CD4-positive, alpha-beta memory T cell (primary cell): Measurements from ENCODE around the gene HDAC4. TPM values are rescaled to one million over a fixed set of nuclear protein-coding genes. Genes with fewer than 3 reads are reported as not detected.
A peak's percentile ranks its signal among the peaks of the same experiment; 100 is the strongest.

Source experiments
- CTCF ChIA-PET: fragments of 350-600 bp; sonication (Branson Sonifier 250); formaldehyde crosslinking; loops from one replicate; lab custom pipeline; 2021; ENCODE audit warnings: inconsistent platforms; ENCODE audit not compliant: partially characterized antibody; lab: Charles Lee
- POLR2A ChIA-PET: fragments of 350-600 bp; sonication (Branson Sonifier 250); formaldehyde crosslinking; loops from one replicate; lab custom pipeline; 2021; ENCODE audit not compliant: partially characterized antibody; lab: Charles Lee
- DNase-seq, 5 donors: peaks; one replicate each; pipeline versions ENCODE4 v3.0.0 to v3.0.0-alpha.2; 2020 to 2022; ENCODE audit warnings: mixed read lengths in 1 of 5
- H3K27ac ChIP-seq: one replicate; pipeline ENCODE4 v1.7.0; 2013; ENCODE audit warnings: low read depth, low read length
- H3K27me3 ChIP-seq: 2 replicates; pipeline ENCODE4 v1.7.0; 2013; ENCODE audit warnings: mild to moderate bottlenecking, low read length, moderate library complexity; ENCODE audit not compliant: insufficient read depth
- H3K36me3 ChIP-seq: 2 replicates; pipeline ENCODE4 v1.7.0; 2013; ENCODE audit warnings: mild to moderate bottlenecking, low read length, moderate library complexity; ENCODE audit not compliant: insufficient read depth
- H3K4me1 ChIP-seq: 2 replicates; pipeline ENCODE4 v1.7.0; 2013; ENCODE audit warnings: mild to moderate bottlenecking, low read length, moderate library complexity; ENCODE audit not compliant: insufficient read depth
- H3K4me3 ChIP-seq, 2 donors: one replicate each; pipeline ENCODE4 v1.7.0; 2013; ENCODE audit warnings: low read length in 2 of 2, mild to moderate bottlenecking in 1 of 2
- H3K9me3 ChIP-seq, 2 donors: one replicate each; pipeline ENCODE4 v1.7.0; 2013; ENCODE audit warnings: low read length in 2 of 2, control low read depth in 1 of 2; ENCODE audit not compliant: control insufficient read depth in 1 of 2
- H3K27ac Mint-ChIP-seq, 7 donors: one replicate each; pipeline ENCODE4 v1.8.0; 2020 to 2021; ENCODE audit warnings: mixed read lengths in 7 of 7, mild to moderate bottlenecking in 6 of 7, inconsistent platforms in 3 of 7, moderate library complexity in 3 of 7
- H3K27me3 Mint-ChIP-seq, 2 donors: one replicate each; pipeline ENCODE4 v1.8.0; 2020 to 2021; ENCODE audit warnings: mixed read lengths in 2 of 2
- H3K36me3 Mint-ChIP-seq, 2 donors: one replicate each; pipeline ENCODE4 v1.8.0; 2020 to 2021; ENCODE audit warnings: mixed read lengths in 2 of 2, inconsistent platforms in 1 of 2, mild to moderate bottlenecking in 1 of 2
- H3K4me1 Mint-ChIP-seq, 4 donors: one replicate each; pipeline ENCODE4 v1.8.0; 2020 to 2021; ENCODE audit warnings: mixed read lengths in 4 of 4, mild to moderate bottlenecking in 1 of 4
- H3K4me3 Mint-ChIP-seq, 8 donors: one replicate each; pipeline ENCODE4 v1.8.0; 2020 to 2021; ENCODE audit warnings: mixed read lengths in 8 of 8, mild to moderate bottlenecking in 7 of 8, moderate library complexity in 6 of 8, inconsistent platforms in 3 of 8
- H3K9me3 Mint-ChIP-seq, 8 donors: one replicate each; pipeline ENCODE4 v1.8.0; 2020 to 2021; ENCODE audit warnings: mixed read lengths in 8 of 8, mild to moderate bottlenecking in 5 of 8, inconsistent platforms in 3 of 8, moderate library complexity in 1 of 8
- intact Hi-C: fragments of 100-400 bp; cut with micrococcal nuclease; formaldehyde crosslinking; loops from one replicate; pipeline ENCODE4 v1.15.1; 2023
- polyA plus RNA-seq, 2 donors: library from polyadenylated mRNA; unstranded; fragments of 300-500 nt; fragmentation: Illumina TruSeq; gene quantifications; one replicate each; pipeline ENCODE4 v1.2.3, GENCODE V29; 2021
- total RNA-seq, 2 experiments: library from RNA; stranded (reverse); gene quantifications; one replicate each; pipeline ENCODE4 v1.2.3, GENCODE V29; 2021

The HDAC4 gene
- total and polyA plus RNA-seq, 4 experiments from 2014 or later, result 1.4 to 59.7 (median 30.4) TPM

DNA sequence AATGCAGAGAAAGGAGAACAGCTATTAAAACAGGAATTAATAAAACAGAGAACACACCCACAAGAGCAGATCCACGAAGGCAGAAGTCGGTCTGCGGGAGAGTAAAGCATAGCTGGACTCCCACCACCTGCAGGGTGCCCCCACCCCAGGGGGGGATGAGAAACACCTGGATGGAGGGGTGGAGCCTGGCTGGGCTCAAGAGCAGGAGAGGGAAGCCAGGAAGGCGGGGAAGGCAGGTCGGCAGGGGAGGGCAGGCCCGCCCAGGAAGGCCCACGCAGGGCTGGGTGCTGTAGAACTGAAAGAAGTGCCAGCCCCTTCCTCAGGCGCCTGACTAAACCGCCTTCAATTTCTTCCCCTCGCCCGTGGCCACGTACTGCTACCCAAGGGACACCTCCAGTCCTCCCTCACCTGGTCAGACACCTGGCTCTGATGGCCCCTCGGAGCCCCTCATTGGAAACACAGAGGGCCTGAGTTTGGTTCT, 175.4 kb downstream of the HDAC4 start:
- H3K36me3 Mint-ChIP-seq, result no peaks in the 10 kb centered on the region
- Histone ChIP-seq H3K4me3 (no peak overlapping the region), H3K27me3 (no peaks in the 10 kb centered on the region), H3K9me3 (no peaks in the 10 kb centered on the region), H3K27ac (no peak overlapping the region), H3K36me3 (no peaks in the 10 kb centered on the region), H3K4me1 (peaks cover 41% of the 10 kb centered on the region)
- peak overlapping the region in 2 of 8 donors; percentile 58 to 60 for H3K4me3 Mint-ChIP-seq
- H3K9me3 Mint-ChIP-seq, result no peaks in the 10 kb centered on the region
- no peak for DNase-seq
- peaks cover 51 to 89% (median 72%) of the 10 kb centered on the region in 4 donors for H3K4me1 Mint-ChIP-seq
- CTCF ChIA-PET, result no interaction called here
- POLR2A ChIA-PET, result no interaction called here
- intact Hi-C loops, result no loop called here
- no peaks in the 10 kb centered on the region for H3K27me3 Mint-ChIP-seq
- peak overlapping the region; percentile 18 to 92 (median 51) for H3K27ac Mint-ChIP-seq

DNA sequence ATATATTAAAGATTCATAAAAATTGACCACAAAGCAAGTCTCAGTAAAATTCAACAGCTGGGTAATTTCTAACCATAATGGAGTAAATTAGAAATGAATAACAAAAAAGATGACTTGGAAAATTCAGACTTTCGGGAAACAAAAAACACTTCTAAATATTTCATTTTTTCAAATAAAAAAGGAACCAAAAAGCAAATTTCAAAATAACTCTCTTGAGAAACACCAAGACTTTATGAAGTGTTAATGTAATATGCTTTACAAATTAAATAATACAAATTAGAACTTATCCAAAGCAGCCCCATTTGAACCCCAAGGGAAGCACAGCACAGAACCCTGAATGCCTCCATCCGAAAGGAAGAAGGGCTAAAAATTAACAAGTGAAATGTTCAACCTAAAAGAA, 175.9 kb downstream of the HDAC4 start:
- intact Hi-C loops, result no loop called here
- no peak overlapping the region for H3K27ac ChIP-seq

DNA sequence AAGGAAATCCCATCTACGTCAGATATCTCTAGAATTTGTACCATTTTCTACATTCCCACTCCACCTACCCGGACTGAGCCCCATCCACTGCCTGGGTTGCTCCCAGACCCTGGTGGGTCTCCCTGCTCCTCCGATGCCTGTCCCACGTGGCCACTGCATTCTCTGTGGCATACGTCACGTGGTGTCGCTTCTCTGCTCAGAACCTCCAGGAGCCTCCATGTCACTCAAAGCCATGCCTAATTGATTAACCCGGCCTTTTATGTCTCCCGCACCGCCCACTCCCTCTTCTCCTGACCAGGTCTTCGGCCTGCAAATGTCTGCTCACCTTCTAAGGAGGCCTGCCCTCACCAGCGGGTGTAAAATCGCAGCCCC, 176.6 kb downstream of the HDAC4 start:
- Histone ChIP-seq H3K9me3 (no peaks in the 10 kb centered on the region), H3K27ac (no peak overlapping the region), H3K4me1 (peaks cover 34% of the 10 kb centered on the region), H3K4me3 (no peak overlapping the region), H3K27me3 (no peaks in the 10 kb centered on the region), H3K36me3 (no peaks in the 10 kb centered on the region)
- Mint-ChIP-seq H3K9me3 (no peaks in the 10 kb centered on the region), H3K36me3 (no peaks in the 10 kb centered on the region), H3K27me3 (no peaks in the 10 kb centered on the region), H3K4me1 (peaks cover 57 to 91% (median 73%) of the 10 kb centered on the region in 4 donors), H3K27ac (peak overlapping the region in 5 of 7 donors; percentile 55 to 92 (median 72)), H3K4me3 (peak overlapping the region in 2 of 8 donors; percentile 23 to 31)
- CTCF ChIA-PET, result no interaction called here
- DNase-seq, result no peak
- intact Hi-C loops, result no loop called here
- POLR2A ChIA-PET, result no interaction called here

More for the DNA sequence above, 175.9 kb downstream of the HDAC4 start:
- H3K4me3 ChIP-seq, result no peak overlapping the region
- H3K27me3 ChIP-seq, result no peaks in the 10 kb centered on the region
- DNase-seq, result no peak
- H3K27ac Mint-ChIP-seq, result peak overlapping the region in 6 of 7 donors; percentile 13 to 92 (median 70)
- H3K9me3 Mint-ChIP-seq, result no peaks in the 10 kb centered on the region
- no peaks in the 10 kb centered on the region for H3K27me3 Mint-ChIP-seq
- no peaks in the 10 kb centered on the region for H3K36me3 Mint-ChIP-seq
- peaks cover 54 to 91% (median 75%) of the 10 kb centered on the region in 4 donors for H3K4me1 Mint-ChIP-seq
- POLR2A ChIA-PET, result no interaction called here
- peak overlapping the region in 2 of 8 donors; percentile 58 to 60 for H3K4me3 Mint-ChIP-seq
- CTCF ChIA-PET, result no interaction called here
- H3K4me1 ChIP-seq, result peaks cover 36% of the 10 kb centered on the region
- H3K36me3 ChIP-seq, result no peaks in the 10 kb centered on the region
- no peaks in the 10 kb centered on the region for H3K9me3 ChIP-seq

DNA sequence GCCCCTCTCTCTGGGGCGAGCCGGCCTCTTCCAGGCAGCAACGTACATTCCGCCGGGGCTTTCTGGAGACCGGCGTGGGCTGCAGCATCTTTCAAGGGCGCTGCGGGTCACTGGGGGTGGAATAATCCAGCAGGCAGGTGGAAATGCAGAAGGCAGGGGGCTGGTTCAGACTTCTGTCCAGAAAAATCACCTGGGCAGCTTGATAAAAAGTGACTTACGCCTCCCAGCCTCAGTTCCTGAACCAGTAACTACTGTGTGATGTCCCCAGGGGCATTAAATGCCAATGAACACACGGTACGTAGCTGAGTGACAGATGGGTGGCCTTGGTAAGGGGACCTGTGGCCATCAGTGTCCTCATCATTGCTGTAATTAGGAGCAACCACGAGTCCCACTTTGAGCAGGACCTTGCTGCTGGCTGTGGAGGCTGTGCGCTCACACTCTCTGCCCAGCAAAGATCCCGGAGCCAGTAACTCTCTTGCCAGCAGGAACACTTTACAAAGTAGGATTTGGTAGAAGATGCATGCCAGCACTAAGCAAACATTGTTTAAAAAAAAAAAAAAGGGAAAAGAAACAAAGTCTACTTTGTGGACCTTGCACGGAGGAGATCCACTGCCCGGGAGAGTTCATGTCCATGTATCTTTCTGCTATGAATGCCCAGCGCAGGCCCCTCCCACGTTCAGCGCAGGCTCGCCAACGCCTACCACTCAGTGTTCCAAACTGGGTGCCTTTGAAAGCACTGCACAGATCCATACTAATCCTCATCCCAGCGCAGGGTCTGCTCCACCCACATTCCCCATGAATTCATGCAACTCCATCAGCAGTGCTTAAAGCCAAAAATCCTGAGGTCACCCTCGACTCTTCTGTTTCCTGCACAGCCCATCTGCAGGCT, 177.3 kb downstream of the HDAC4 start:
- Mint-ChIP-seq H3K4me1 (peaks cover 56 to 88% (median 73%) of the 10 kb centered on the region in 4 donors), H3K27ac (peak overlapping the region in 5 of 7 donors; percentile 15 to 92 (median 56)), H3K4me3 (peak overlapping the region in 2 of 8 donors; percentile 20 to 31), H3K27me3 (no peaks in the 10 kb centered on the region), H3K36me3 (no peaks in the 10 kb centered on the region), H3K9me3 (no peaks in the 10 kb centered on the region)
- intact Hi-C loops, result no loop called here
- Histone ChIP-seq H3K9me3 (no peaks in the 10 kb centered on the region), H3K27ac (no peak overlapping the region), H3K27me3 (no peaks in the 10 kb centered on the region), H3K36me3 (no peaks in the 10 kb centered on the region), H3K4me1 (peaks cover 34% of the 10 kb centered on the region), H3K4me3 (no peak overlapping the region)
- no peak for DNase-seq
- ChIA-PET CTCF (no interaction called here), POLR2A (no interaction called here)

GRCh38 chr2:239222706-239223309, 178.0 kb downstream of the HDAC4 start:
- Histone ChIP-seq H3K9me3 (no peaks in the 10 kb centered on the region), H3K36me3 (no peaks in the 10 kb centered on the region), H3K27ac (no peak overlapping the region), H3K27me3 (no peaks in the 10 kb centered on the region), H3K4me1 (peaks cover 32% of the 10 kb centered on the region), H3K4me3 (no peak overlapping the region)
- no peaks in the 10 kb centered on the region for H3K27me3 Mint-ChIP-seq
- H3K36me3 Mint-ChIP-seq, result no peaks in the 10 kb centered on the region
- peak overlapping the region; percentile 26 to 81 (median 60) for H3K27ac Mint-ChIP-seq
- peaks cover 50 to 84% (median 68%) of the 10 kb centered on the region in 4 donors for H3K4me1 Mint-ChIP-seq
- ChIA-PET CTCF (interaction anchor here (1.3 kb wide), 1 partner anchor 20 kb away, joined by 5 read pairs; no protein-coding TSS in a partner anchor), POLR2A (no interaction called here)
- no peak for DNase-seq
- peak overlapping the region in 5 of 8 donors; percentile 21 to 68 (median 50) for H3K4me3 Mint-ChIP-seq
- H3K9me3 Mint-ChIP-seq, result no peaks in the 10 kb centered on the region
- intact Hi-C loops, result no loop called here

GRCh38 chr2:239222312-239222660, 178.5 kb downstream of the HDAC4 start:
- Histone ChIP-seq H3K27ac (no peak overlapping the region), H3K27me3 (no peaks in the 10 kb centered on the region), H3K9me3 (no peaks in the 10 kb centered on the region), H3K4me3 (no peak overlapping the region), H3K36me3 (no peaks in the 10 kb centered on the region), H3K4me1 (peaks cover 37% of the 10 kb centered on the region)
- peak overlapping the region in 5 of 7 donors; percentile 26 to 81 (median 57) for H3K27ac Mint-ChIP-seq
- no peak for DNase-seq
- H3K9me3 Mint-ChIP-seq, result no peaks in the 10 kb centered on the region
- intact Hi-C loops, result no loop called here
- ChIA-PET CTCF (interaction anchor here (0.7 to 1.3 kb wide), 2 partner anchors 20 to 88 kb away, joined by 3 to 5 read pairs; no protein-coding TSS in a partner anchor), POLR2A (no interaction called here)
- H3K4me1 Mint-ChIP-seq, result peaks cover 52 to 85% (median 68%) of the 10 kb centered on the region in 4 donors
- H3K36me3 Mint-ChIP-seq, result no peaks in the 10 kb centered on the region
- no peaks in the 10 kb centered on the region for H3K27me3 Mint-ChIP-seq
- H3K4me3 Mint-ChIP-seq, result peak overlapping the region in 6 of 8 donors; percentile 4 to 68 (median 22)

- H3K4me3 ChIP-seq, result no peak overlapping the region
- H3K36me3 Mint-ChIP-seq, result no peaks in the 10 kb centered on the region
- ChIA-PET POLR2A (no interaction called here), CTCF (no interaction called here)
- H3K4me1 ChIP-seq, result peaks cover 50% of the 10 kb centered on the region
- intact Hi-C loops, result no loop called here
- H3K9me3 ChIP-seq, result no peaks in the 10 kb centered on the region
- H3K4me3 Mint-ChIP-seq, result peak overlapping the region in 1 of 8 donors; percentile 17
- H3K27me3 ChIP-seq, result no peaks in the 10 kb centered on the region
- no peaks in the 10 kb centered on the region for H3K27me3 Mint-ChIP-seq
- no peak for DNase-seq
- no peaks in the 10 kb centered on the region for H3K9me3 Mint-ChIP-seq
- H3K4me1 Mint-ChIP-seq, result peaks cover 55 to 85% (median 69%) of the 10 kb centered on the region in 4 donors
- H3K27ac Mint-ChIP-seq, result peak overlapping the region in 2 of 7 donors; percentile 50 to 51
- H3K27ac ChIP-seq, result no peak overlapping the region
- H3K36me3 ChIP-seq, result no peaks in the 10 kb centered on the region
These were observed 179.8 kb downstream of the HDAC4 start for GRCh38 chr2:239220981-239221396.
